COLO829 (cell line): ENCODE data around the gene CELF2.
A peak's percentile ranks its signal among the peaks of the same experiment; 100 is the strongest.
"Not testable (repeated sequence)": the region's sequence is repeated elsewhere in the genome, so short reads cannot be mapped to it uniquely, and the experiment has no call there.

ENCODE experiments used
- DNase-seq: peaks from one replicate; pipeline ENCODE4 v3.0.0; 2012; ENCODE audit warnings: low spot score

CELF2 gene

GRCh38 chr10:11176746-11177145, 159.1 kb downstream of the CELF2 start:
- no peak for DNase-seq

- no peak for DNase-seq
Observed at GRCh38 chr10:11177381-11177780, 159.7 kb downstream of the CELF2 start.

- DNase-seq: no peak
Observed at GRCh38 chr10:11177926-11178471, 160.3 kb downstream of the CELF2 start.

GRCh38 chr10:11178606-11179515, 161.2 kb downstream of the CELF2 start:
- peak; percentile 7 for DNase-seq

GRCh38 chr10:11179516-11180105, 161.9 kb downstream of the CELF2 start:
- DNase-seq: no peak

GRCh38 chr10:11180228-11180627, 162.6 kb downstream of the CELF2 start:
- no peak for DNase-seq

GRCh38 chr10:11181978-11182377, 164.3 kb downstream of the CELF2 start:
- no peak for DNase-seq

- DNase-seq: no peak
Observed at GRCh38 chr10:11183015-11183414, 165.3 kb downstream of the CELF2 start.

GRCh38 chr10:11184093-11184492, 166.4 kb downstream of the CELF2 start:
- no peak for DNase-seq

- not testable (repeated sequence) for DNase-seq
Observed at GRCh38 chr10:11185128-11185665, 167.5 kb downstream of the CELF2 start.

GRCh38 chr10:11186374-11186773, 168.7 kb downstream of the CELF2 start:
- DNase-seq: no peak

- peak; percentile 38 for DNase-seq
Observed at GRCh38 chr10:11189582-11190376, 172.1 kb downstream of the CELF2 start.

GRCh38 chr10:11191190-11191589, 173.5 kb downstream of the CELF2 start:
- no peak for DNase-seq

GRCh38 chr10:11191678-11192077, 174.0 kb downstream of the CELF2 start:
- DNase-seq: no peak

- no peak for DNase-seq
Observed at GRCh38 chr10:11192304-11193000, 174.8 kb downstream of the CELF2 start.

GRCh38 chr10:11193001-11193551, 175.4 kb downstream of the CELF2 start:
- no peak for DNase-seq

GRCh38 chr10:11194859-11195586, 177.4 kb downstream of the CELF2 start:
- no peak for DNase-seq

GRCh38 chr10:11195623-11196022, 178.0 kb downstream of the CELF2 start:
- DNase-seq: no peak

- DNase-seq: peak; percentile 54
Observed at GRCh38 chr10:11197266-11197712, 179.6 kb downstream of the CELF2 start.

- DNase-seq: no peak
Observed at GRCh38 chr10:11197878-11198277, 180.2 kb downstream of the CELF2 start.
